HFFc6 (cell line): ENCODE results near the gene UVRAG. TPM values are rescaled to one million over a fixed set of nuclear protein-coding genes. Genes with fewer than 3 reads are reported as not detected.

Experiments
- DNase-seq: peaks from one replicate; pipeline ENCODE4 v3.0.0-alpha.2; 2018
- H3K27ac Mint-ChIP-seq: 2 replicates; pipeline ENCODE4 v1.8.0; 2020; ENCODE audit warnings: mild to moderate bottlenecking, mixed read lengths
- H3K27me3 Mint-ChIP-seq: 2 replicates; pipeline ENCODE4 v1.8.0; 2021; ENCODE audit warnings: mild to moderate bottlenecking, moderate library complexity, mixed read lengths; ENCODE audit not compliant: insufficient read depth
- H3K36me3 Mint-ChIP-seq: 2 replicates; pipeline ENCODE4 v1.8.0; 2021; ENCODE audit warnings: low read depth, mixed read lengths
- H3K4me1 Mint-ChIP-seq: 2 replicates; pipeline ENCODE4 v1.8.0; 2020; ENCODE audit warnings: low read depth, mixed read lengths
- H3K4me3 Mint-ChIP-seq: 2 replicates; pipeline ENCODE4 v1.8.0; 2020; ENCODE audit warnings: mild to moderate bottlenecking, moderate library complexity, mixed read lengths
- H3K9me3 Mint-ChIP-seq: 2 replicates; pipeline ENCODE4 v1.8.0; 2020; ENCODE audit warnings: mild to moderate bottlenecking, mixed read lengths
- CTCF ChIP-seq: fragments of 200-600 bp; sonication (generic); IDR thresholded peaks from 2 replicates; pipeline ENCODE4 v1.5.0; 2021; ENCODE audit warnings: antibody characterized with exemption, mild to moderate bottlenecking
- total RNA-seq, 6 experiments: library from RNA; stranded (reverse); fragmentation: NEBNext Ultra II Directional; extraction: Animal tissue kit (Norgen Biotek cat#: 25700); gene quantifications; 2 replicates in 1 of 6; 3 replicates in 5 of 6; pipeline ENCODE4 v1.2.3, GENCODE V29; 2021

Gene UVRAG
- total RNA-seq, 6 experiments from 2014 or later = 9.4 to 12.9 (median 10.7) TPM

- H3K27me3 Mint-ChIP-seq = no peaks in the 10 kb centered on the region; the same call in 1 of the 2 replicates
- no peak for TF ChIP-seq CTCF
- H3K27ac Mint-ChIP-seq = peak overlapping the region; percentile 92
- DNase-seq = peak; percentile 37
- H3K9me3 Mint-ChIP-seq = no peaks in the 10 kb centered on the region
- H3K36me3 Mint-ChIP-seq = no peaks in the 10 kb centered on the region
- no peak overlapping the region for H3K4me3 Mint-ChIP-seq
- H3K4me1 Mint-ChIP-seq = peaks cover 26% of the 10 kb centered on the region
Observed at GRCh38 chr11:75815345-75816168, 547 bp downstream of the UVRAG start.

GRCh38 chr11:75816561-75817239 lies 1.7 kb downstream of the UVRAG start:
- no peak for TF ChIP-seq CTCF
- Mint-ChIP-seq H3K4me1 (peaks cover 37% of the 10 kb centered on the region), H3K36me3 (no peaks in the 10 kb centered on the region), H3K9me3 (no peaks in the 10 kb centered on the region), H3K27ac (no peak overlapping the region), H3K4me3 (no peak overlapping the region), H3K27me3 (no peaks in the 10 kb centered on the region; the same call in 1 of the 2 replicates)
- peak; percentile 9 for DNase-seq

- H3K9me3 Mint-ChIP-seq = no peaks in the 10 kb centered on the region
- TF ChIP-seq CTCF = no peak
- peak; percentile 22 for DNase-seq
- no peak overlapping the region for H3K27ac Mint-ChIP-seq
- no peaks in the 10 kb centered on the region; the same call in 1 of the 2 replicates for H3K36me3 Mint-ChIP-seq
- H3K4me1 Mint-ChIP-seq = peaks cover 31% of the 10 kb centered on the region
- no peaks in the 10 kb centered on the region for H3K27me3 Mint-ChIP-seq
- H3K4me3 Mint-ChIP-seq = no peak overlapping the region
Observed at GRCh38 chr11:75820645-75821044, 5.6 kb downstream of the UVRAG start.

- DNase-seq = no peak
- no peaks in the 10 kb centered on the region for H3K9me3 Mint-ChIP-seq
- no peak overlapping the region for H3K4me3 Mint-ChIP-seq
- H3K4me1 Mint-ChIP-seq = peaks cover 31% of the 10 kb centered on the region
- no peaks in the 10 kb centered on the region for H3K27me3 Mint-ChIP-seq
- H3K36me3 Mint-ChIP-seq = no peaks in the 10 kb centered on the region; the same call in 1 of the 2 replicates
- TF ChIP-seq CTCF = no peak
- no peak overlapping the region for H3K27ac Mint-ChIP-seq
Observed at GRCh38 chr11:75821202-75821601, 6.2 kb downstream of the UVRAG start.

- Mint-ChIP-seq H3K9me3 (no peaks in the 10 kb centered on the region), H3K27ac (no peak overlapping the region), H3K4me1 (peaks cover 44% of the 10 kb centered on the region), H3K4me3 (no peak overlapping the region), H3K36me3 (no peaks in the 10 kb centered on the region; the same call in 1 of the 2 replicates), H3K27me3 (no peaks in the 10 kb centered on the region)
- no peak for TF ChIP-seq CTCF
- DNase-seq = no peak
Observed at GRCh38 chr11:75822541-75822940, 7.5 kb downstream of the UVRAG start.
